HG03108 (cell line): Measurements from ENCODE around the gene PRDM5.

ENCODE experiments used
- ATAC-seq: cut with Tn5 transposase; IDR thresholded peaks from one replicate; pipeline ENCODE4 v1.9.1; 2021; ENCODE audit warnings: moderate library complexity; ENCODE audit not compliant: unreplicated experiment

Gene PRDM5

DNA sequence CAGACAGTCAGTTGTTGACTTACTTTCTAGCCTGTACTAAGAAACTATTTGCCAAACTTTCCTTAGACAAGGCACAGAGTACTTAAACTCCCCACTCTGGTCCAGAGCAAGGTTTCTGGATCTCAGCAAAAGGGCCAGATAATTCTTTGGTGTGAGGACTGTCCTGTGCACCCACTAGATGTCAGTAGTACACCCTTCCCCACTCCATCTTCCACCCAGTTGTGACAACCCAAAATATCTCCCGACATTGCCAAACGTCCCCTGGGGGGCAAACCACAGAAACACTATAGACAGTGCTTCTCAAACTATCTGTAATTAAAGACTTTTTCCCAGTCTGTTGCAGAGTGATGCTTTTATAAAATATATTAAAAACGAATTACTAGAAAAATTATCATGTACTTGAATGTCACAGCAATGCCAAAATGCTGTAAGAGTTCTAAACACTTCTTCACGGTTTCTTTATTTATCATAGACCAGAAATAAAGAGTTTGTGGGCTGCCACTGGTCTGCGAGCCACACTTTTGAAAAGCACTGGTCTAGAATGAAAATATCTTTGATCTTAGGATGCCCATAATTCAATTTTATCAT is 203.5 kb downstream of the PRDM5 start:
- no peak for ATAC-seq

DNA sequence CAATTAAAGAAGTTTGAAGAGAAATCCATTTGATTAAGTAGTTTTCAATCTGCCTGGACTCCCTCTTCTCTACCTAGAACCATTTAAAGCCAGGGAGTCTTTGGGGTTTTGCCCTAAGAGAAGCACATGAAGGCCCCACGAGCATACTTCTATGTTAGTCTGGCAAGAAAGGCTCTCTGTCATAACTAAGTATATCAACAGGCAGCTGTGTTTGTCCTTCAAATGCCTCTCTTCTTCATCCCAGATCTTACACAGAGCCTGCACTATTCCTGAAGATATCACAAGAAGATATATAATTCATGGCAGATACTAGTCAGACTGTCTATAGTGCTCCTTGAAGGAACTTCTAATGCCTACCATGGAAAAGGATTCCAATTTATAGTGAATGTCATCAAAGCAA is 206.2 kb downstream of the PRDM5 start:
- no peak for ATAC-seq

DNA sequence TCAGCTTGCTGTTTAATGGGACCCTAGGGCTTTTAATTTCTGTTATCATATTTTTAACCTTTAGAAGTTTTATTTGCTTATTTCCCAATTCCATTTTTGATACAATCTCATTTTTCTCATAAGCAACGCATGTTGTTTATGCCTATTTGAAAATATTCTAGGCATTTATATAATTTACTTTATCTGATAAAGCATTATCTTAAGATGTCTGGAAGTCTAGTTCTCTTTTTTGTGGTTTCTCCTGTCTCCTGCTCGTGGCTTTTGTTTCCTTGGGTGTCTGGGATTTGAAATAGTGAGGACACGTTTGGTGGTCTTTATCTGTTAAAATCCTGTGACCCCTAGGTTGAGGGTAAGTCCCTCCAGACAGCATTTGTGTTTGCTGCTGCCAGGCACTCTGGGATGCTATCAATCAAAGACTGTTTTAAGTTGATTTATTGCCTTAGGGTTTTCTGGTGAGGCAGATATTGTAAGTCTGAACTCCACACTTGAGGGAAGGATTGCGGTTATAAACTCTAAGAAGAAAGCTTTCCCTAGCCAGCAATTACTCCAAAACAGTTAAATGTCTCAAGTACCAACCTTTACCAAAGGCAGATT is 208.0 kb downstream of the PRDM5 start:
- no peak for ATAC-seq

DNA sequence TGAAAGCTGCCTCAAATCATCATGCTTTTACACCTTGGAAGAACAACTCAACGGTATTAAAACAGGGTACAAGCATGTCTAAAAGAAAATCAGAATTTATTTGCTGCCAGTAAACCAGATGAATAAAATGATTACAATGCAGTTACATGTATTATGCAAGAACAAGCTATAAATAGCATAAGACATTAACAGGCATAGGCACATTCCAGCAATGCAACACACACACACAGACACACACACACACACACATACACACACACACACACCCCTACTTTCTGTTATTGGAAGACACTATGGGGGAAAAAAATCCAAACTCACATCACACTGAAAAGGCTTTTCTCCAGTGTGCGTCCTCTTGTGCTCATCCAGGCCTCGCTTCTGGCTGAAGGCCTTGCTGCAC is 212.5 kb downstream of the PRDM5 start:
- ATAC-seq: no peak

DNA sequence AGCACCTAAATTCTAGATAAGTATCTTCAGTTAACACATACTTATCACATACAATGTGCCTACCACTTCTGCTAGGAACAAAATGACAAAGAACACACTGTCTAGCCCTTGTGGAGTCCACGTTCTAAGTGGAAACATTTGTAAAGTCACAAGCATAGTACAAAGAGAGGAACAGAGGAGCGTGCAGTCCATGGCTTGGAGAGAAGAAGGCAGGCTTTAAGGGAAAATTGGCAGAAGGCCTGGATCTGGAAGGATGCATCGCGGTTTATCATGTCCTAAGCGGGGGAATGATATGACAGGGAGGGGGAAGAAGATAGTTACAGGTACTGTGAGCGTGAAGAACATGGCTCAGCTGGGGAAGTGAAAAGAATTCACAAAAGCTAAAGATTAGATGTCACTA is 218.0 kb downstream of the PRDM5 start:
- no peak for ATAC-seq

DNA sequence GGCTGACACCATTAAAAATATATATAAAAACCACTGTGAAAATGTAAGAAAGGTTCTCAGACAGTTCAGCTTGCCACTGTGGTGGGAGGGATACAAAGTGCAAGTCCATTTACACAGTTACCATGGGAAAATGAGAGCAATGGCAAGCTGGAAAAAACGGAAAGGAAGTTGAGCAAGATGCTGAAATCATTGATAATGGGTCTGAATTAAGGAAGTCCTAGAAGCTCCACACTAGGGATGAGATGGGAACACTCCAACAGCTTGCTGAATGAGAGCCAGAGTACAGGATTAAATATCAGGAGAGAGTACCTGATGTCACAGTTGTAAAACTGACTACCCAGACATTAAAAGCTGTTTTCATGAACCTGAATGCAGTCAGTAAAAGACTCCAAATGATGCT is 218.6 kb downstream of the PRDM5 start:
- ATAC-seq: no peak

DNA sequence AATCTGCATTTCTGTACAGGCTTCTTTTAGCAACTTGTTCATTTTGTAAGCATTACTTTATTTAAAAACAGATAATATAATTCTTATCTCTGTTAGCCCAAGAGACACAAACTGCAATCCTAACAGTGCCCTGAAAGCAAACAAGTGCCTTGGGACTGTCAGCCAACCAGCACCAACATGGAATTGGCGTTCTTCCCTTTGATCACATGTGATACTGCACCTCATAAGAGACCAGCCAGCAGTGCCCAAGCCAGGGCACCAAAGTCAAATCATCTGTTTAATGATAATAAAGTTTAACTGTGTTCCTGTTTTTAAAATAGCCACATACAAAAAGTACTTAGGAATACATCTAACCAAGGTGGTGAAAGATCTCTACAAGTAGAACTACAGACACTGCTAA is 223.2 kb downstream of the PRDM5 start:
- no peak for ATAC-seq

DNA sequence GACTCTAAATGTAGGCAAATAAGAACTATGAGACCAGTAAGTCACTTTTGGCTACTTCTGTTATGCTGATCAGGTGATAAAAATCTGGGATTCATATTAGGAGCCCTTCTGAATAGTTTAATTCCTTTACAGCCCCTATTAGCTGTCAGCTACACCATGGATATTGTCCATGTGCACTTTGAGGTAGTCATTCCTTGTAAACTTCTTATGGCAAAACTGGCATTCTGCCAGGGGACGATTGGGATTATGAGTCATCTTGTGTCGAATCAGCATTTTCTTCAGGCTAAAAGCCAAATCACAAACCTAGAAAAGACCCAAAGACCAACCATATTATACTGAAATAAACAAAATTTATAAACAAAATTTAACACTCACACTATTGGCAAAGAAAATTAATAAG is 227.6 kb downstream of the PRDM5 start:
- no peak for ATAC-seq

DNA sequence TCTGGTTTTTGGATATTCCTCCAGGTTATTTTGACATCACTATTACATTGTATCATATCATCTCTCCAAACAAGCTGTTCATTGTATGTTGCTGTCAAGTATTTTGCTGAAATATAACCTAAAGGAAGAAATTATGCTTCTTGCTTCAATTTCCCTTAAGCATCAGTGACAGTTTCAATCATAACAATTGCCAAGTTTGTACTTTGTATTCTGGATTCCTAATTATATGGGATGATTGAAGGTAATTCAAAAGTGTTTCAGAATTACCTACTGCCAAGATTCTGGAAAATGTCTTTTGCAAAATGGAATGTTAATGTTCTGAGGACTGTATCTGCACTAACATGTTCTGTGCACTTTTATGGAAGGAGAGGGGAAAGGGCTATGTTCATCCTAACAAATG is 228.7 kb downstream of the PRDM5 start:
- ATAC-seq: no peak

DNA sequence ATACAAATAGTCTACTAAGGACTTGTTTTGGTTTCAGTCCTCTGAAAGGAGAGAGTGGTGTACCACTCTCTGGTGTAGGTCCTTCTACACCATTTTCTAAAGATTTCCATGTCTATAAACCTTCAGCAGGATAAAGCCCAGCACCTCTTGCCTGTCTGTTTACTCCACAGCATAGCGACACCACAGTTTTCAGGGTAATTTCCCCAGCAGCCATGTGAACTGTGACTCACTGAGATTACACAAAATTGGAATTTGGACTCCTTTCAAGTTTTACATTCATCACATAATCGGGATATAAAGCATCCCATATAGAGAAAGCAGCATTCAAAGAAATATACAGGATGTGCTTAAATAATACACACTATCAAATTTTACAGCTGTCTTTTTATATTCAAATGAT is 229.6 kb downstream of the PRDM5 start:
- ATAC-seq: no peak

DNA sequence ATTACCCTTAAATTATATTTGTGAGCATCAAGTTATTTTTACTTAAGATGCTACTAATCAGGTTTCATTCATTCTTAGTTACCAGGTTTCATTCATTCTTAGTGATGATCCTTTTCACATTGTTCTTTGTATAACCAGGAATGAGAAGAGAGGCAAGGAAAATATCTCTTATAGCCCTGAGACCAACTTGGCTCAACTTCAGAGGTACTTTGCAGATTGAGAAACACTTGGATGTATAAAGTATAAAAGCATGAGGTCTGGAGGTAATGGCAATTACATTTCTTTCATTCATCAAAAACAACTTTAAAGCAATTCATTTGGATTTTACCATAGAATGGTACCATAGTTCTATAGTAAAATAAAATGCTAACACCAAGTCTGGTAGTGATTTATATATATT is 231.0 kb downstream of the PRDM5 start:
- ATAC-seq: no peak

DNA sequence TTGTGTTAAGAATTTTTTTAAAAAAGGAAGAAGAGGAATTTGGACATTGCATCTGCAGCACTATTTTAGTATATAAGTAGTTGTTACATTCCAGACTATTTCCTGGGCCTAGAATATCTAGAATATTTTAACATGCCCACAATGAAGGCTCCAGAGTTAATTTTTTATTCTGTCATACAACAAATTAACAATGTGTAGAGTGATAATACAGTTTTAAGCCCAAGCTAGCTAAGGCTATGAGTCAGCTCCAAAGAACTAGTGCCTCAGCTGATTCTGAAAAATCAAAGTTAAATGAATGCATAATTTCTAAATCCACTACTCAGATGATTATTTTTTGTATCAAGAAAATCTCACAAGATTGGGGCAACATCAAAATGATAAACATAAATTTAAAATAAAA is 231.4 kb downstream of the PRDM5 start:
- no peak for ATAC-seq

DNA sequence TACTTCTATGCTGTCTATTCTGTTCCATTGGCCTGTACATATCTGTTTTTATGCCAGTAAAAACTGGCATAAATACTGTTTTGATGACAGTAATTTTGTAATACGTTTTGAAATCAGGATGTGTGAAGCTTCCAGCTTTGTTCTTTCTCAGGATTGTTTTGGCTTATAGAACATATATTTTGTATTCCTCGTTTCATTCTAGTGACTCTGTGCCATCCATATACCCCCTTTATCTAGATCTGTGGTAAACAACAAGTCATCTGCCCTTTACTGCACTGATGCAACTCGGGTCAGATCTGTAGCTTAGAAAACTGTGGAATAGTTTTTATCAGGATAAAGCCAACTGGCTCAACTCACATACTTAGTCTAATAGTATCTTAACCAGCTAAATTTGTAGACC is 233.7 kb downstream of the PRDM5 start:
- no peak for ATAC-seq

DNA sequence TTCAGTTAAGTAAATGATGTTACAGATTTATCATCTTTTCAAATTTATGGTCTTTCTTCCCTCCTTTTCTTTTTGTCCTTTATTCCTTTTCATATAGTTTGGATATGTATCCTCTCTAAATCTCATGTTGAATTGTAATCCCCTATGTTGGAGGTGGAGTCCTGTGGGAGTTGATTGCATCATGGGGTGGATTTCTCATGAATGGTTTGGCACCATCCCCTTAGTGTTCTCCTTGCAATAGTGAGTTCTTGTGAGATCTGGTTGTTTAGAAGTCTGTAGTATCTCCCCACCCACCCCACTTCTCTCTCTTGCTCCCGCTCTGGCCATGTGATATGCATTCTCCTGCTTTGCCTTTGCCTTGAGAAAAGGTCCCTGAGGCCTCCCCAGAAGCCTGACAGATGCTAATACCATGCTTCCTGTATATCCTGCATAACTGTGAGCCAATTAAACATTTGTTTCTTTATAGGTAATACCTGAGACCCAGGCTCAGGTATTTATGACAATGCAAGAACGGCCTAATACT is 236.7 kb downstream of the PRDM5 start:
- no peak for ATAC-seq

DNA sequence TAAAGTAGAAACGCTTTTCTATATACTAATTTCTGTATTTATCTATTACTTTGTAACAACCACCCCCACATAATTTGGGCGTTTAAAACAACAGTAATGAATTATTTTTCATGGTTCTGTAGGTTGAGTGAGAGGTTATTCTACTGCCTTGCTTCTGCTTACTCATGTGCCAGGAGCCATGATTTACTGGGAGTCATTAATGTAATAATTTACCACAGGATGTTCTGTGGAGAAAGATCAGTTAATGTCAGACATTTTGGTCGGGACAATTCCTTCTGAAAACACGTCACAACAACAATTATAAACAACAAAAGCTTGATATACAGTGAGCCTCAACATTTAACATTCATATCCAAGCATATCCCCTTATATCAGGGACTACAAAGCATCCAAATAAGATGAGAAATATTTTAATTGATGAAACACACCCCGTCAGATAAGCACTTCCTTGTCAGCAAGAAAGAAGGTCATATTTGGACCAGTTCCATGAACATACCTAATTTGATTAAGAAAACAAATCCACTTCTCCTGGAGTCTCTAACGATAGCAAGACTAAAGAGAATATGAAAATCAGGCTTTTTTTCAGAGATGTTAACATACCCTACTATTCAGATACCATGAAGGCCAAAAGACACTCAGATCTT is 238.5 kb downstream of the PRDM5 start:
- no peak for ATAC-seq

DNA sequence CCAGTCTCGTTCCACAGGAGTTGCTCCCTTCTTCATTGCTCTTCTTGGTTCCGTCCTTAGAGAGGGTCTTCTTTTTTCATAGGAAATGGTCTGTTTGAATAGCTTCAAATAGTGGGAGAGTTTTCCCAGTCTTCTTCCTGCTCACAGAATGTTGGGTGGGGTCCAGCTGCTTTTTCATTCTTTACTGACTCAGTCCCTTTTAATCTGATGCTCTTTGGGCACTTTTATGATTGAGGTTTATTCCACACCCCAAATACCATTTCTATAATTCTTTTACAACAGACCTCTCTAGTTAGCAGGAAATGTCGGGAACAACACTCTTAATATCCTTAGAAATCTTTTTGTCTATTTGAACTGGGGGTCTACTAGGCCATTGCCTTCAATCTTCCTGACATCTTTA is 239.5 kb downstream of the PRDM5 start:
- ATAC-seq: no peak

DNA sequence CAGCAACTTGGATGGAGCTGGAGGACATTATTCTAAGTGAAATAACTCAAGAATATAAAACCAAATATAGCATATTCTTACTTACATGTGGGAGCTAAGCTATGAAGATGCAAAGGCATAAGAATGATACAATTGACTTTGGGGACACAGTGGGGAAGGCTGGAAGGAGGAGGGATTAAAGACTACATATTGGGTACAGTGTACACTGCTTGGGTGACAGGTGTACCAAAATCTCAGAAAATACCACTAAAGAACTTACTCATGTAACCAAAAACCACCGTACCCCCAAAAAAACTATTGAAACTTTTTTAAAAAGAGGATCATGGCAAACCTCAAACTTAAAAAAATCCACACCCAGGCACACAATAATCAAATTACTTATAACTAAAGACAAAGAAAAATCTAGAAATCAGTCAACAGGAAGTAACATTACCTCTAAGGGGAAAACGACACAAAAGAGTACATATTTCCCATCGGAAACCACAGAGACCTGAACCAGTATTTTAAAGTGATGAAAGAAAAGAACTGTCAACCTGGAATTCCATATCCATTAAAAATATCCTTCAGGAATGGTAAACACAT is 241.8 kb downstream of the PRDM5 start:
- ATAC-seq: no peak

DNA sequence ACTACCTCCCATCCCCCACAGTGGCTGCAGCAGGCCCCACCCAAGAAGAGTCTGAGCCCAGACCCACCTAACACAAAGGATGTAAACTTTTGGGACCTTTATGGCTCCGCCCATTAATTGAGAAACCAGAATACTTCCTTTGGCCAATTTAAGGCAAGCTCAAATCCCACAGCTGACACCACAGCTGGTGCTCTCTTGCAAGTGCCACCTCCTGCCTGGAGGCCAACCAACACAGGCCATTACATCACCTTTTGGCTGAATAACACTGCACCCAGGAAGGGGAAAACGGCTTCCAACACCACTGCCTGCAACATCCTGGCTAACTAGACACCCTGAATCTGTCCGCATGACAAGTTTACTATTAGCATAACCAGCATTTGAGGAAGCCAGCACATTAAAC is 248.8 kb downstream of the PRDM5 start:
- ATAC-seq: no peak

DNA sequence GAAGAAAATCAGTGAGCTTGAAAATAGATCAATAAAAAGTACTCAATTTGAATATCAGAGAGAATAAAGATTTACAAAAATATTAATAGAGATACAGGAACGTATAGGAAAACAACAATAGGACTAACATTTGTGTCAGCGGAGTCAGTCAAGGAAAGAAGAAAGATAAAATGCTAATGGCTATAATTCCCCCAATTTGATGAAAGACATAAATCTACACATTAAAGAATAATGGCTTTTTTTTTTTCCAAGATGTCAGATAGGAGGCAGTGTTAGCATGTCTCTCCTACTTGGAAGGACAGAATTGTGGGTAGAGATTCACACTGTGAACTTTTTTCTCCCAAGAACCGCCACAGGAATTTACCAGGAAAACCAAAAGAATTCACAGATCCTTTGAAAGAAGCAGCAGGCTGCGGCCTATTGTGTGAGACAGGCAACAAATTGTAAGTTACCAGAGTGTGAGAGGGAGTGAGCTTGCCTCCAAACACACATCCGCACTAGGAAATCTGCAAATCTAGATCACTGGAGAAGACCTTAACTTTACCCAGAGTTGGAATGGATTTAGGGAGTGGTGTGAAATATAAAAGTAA is 249.9 kb downstream of the PRDM5 start:
- ATAC-seq: no peak

DNA sequence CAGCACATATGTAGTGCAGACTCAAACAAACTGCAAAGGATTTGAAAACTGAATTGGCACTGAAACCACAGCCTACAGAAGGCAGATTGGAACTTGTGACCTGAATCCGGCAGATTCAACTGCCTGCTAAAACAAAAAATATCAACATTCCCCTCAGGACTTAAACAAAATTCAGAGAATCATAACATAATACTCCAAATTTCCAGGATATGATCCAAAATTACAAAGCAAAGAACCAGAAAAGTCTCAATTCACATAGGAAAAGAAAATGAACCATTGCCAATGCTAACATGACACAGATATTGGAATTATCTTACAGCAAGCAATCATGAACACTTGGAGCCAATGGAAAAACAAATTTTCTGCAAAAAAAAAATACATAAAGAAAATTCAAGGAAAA is 250.4 kb downstream of the PRDM5 start:
- no peak for ATAC-seq

DNA sequence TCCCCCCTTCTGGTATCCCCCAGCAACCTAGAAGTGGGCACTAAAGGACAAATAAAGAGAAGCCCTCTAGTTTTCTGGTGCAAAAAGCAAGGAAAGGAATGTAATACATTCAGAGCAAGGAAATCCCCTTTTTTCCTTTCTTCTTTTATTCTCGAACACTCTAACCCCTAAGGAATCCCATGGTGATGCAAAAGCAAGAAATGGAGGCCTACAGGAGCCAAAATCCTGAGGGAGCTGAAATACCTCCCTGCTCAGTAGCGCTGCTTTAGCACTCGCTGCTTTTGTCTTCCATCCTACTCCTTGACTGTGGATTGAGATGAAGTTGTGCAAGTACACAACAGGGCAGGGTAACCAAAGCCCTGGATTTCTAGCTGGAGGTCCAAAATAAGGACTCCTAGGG is 251.0 kb downstream of the PRDM5 start:
- no peak for ATAC-seq

DNA sequence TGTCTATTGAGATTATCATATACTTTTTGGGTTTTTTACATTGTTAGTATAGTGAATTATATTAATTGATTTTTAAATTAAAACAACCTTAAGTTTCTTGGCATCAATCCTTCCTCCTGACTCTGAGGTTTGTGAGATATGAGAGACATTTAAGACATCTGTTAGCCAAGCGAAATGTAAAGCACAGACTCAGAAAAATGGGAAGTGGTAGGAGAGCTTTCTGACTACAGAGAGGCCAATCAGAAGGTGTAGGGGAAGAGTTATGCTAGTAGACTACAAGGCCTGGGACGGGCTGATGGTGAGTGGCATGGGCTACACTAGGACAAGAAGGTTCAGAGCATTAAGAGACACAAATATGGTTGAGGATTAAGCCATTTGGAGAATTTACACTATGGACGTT is 255.4 kb downstream of the PRDM5 start:
- no peak for ATAC-seq
